G401.6 (cell line): ENCODE results near the gene AOAH.
"Not testable (repeated sequence)": the region's sequence is repeated elsewhere in the genome, so short reads cannot be mapped to it uniquely, and the experiment has no call there.

ENCODE experiments used
- FAIRE-seq: peaks from 2 replicates; lab custom pipeline; 2012; peaks lifted over from hg19 to GRCh38; lab: Jason Lieb, UNC

AOAH gene

GRCh38 chr7:36736899-36737211, 12.6 kb upstream of the AOAH start:
- FAIRE-seq, result no peak

DNA sequence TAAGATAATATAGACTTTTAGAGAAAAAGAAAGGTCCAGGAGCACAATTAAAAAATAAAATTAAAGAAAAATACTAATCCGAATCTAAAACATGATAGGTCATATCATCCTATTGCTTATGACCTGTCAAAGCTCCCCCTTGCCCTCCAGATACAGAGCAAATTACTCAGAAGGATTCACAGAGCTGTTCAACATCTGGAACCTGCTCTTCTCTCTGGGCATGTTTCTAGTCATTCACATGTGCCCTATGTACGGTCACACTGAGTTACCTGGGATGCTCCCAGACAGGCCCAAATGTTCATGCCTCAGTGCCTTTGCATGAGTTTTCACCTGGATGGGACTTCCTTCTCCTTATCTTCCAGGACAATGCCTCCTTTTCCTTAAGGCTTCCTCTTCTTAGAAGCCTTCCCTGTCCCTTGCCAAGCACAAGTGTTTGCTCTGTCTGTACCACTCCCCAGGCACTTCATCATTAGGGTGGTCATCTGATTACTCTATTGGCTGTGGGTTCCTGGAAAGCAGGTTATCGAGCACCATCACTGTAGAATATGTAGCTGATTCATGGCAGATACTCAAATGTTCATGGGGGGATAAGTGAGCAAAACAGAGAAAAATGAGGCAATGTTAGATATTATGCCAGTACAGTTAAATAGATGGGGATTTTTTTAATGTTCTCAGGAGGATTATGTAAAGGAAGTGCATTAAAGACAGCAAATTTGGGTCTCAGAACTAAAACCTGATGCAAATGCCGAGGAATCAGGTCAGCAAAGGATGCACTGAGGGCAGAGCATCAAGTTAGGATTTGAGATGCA, 12.0 kb upstream of the AOAH start:
- FAIRE-seq, result no peak

DNA sequence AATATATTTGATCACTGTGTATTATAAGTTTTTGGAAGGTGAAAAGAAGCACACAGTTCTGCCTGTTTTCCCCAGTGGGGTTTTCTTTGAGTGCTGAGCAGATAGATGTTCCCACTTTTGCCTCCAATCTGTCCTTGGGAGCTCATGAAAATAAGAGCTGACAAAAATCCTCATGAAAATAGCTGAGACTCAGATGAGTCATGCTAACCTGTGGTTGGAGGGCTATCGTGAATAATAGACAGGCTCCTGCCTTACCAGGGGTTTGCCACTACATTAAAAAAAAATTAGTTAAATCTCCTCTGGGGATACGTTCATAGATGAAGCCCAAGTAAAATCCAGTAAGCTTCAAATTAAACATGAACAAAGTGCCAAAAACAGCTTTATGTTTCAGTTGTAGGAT, 10.9 kb upstream of the AOAH start:
- FAIRE-seq, result no peak

- no peak for FAIRE-seq
Observed at GRCh38 chr7:36734731-36735130, 10.4 kb upstream of the AOAH start.

- FAIRE-seq, result no peak
Observed at GRCh38 chr7:36733411-36733810, 9.1 kb upstream of the AOAH start.

- no peak for FAIRE-seq
Observed at GRCh38 chr7:36732806-36733205, 8.5 kb upstream of the AOAH start.

DNA sequence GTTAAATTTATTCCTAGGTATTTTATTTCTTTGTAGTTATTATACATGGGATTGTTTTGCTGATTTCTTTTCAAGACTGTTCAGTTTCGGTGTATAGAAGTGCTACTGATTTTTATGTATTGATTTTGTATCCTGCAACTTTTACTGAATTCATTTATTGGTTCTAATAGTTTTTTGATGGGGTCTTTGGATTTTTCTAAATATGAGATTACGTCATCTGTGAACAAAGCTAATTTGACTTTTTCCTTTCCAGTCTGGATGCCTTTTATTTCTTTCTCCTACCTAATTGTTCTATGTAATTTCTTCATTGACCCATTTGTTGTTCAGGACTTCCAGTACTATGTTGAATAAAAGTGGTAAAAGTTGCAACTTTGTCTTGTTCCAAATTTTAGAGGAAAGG, 5.8 kb upstream of the AOAH start:
- no peak for FAIRE-seq

- no peak for FAIRE-seq
Observed at GRCh38 chr7:36728143-36728542, 3.8 kb upstream of the AOAH start.

- FAIRE-seq, result no peak
Observed at GRCh38 chr7:36726806-36727503, 2.7 kb upstream of the AOAH start.

- FAIRE-seq, result no peak
Observed at GRCh38 chr7:36726311-36726710, 2.0 kb upstream of the AOAH start.

GRCh38 chr7:36724996-36725395, 702 bp upstream of the AOAH start:
- no peak for FAIRE-seq

DNA sequence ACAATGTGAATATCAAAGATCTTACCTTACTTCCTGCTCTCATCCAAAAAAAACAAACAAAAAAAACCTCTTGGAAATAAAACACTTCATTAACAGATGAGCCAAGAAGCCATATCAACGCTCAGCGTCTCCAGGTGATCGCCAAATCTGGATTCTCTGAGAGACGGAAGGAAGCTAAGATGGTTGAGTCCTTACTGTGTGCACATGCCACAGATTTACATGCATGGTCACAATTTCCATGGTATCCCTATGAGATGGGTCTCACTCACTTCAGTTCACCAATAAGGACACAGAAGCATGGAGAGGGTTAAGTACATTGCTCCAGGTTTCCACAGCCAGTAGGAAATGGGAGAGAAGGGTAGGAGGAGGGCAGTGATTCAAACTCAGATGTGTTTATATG, 1.0 kb downstream of the AOAH start:
- no peak for FAIRE-seq

DNA sequence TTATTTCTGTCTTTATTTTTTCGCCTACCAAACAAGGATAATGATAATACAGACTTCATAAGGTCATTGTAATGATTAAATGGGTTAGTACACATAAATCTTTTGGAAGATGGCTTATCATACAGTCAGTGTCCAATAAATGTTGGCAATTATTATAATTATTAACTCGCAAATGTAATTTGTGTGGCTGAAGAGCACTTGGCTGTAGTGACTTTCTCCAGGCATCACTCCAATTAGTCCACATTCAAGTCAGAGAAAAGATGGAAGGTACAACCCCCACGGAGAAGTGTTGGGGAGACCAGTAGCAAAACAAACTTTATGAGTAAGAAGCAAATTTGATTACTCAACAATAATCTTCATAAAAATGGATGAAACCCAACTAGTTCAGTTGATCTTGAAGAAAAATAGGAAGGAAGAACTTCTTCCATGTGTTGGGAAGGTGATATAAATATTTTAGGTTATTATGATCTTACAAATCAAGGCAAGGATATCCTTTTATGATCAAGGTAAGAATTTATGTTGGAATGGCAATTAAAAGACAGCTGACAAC, 5.1 kb downstream of the AOAH start:
- no peak for FAIRE-seq

DNA sequence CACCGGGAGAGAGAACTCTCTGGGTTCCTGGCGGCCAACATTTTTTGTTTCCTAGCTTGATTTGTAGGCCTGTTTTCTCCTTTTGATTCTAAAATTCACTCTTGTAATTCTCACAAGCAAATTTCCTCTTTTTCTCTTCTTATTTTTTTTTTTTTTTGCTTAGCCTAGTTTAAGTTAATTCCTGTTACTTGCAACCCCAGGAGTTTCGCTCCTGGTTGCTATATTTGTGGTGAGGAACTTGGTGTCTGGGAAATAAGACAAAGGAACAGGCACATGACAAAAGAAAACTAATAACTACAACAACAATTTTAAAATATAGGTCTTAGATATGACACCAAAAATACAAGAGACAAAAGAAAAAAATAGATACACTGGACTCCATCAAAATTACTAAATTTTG, 6.7 kb downstream of the AOAH start:
- no peak for FAIRE-seq

DNA sequence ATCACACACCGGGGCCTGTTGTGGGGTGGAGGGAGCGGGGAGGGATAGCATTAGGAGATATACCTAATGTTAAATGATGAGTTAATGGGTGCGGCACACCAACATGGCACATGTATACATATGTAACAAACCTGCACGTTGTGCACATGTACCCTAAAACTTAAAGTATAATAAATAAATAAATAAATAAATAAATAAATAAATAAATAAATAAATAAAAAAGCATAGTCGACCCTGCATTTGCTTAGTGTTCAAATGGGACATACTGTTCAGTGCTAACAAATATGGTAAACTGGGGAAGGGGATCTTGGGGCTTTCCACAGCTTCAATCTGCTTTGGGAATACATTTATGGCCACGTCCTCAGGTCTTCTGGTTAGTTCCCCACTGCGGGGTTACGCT, 7.5 kb downstream of the AOAH start:
- FAIRE-seq, result not testable (repeated sequence)

- no peak for FAIRE-seq
Observed at GRCh38 chr7:36712015-36712414, 12.3 kb downstream of the AOAH start.

GRCh38 chr7:36711256-36711655, 13.0 kb downstream of the AOAH start:
- no peak for FAIRE-seq

DNA sequence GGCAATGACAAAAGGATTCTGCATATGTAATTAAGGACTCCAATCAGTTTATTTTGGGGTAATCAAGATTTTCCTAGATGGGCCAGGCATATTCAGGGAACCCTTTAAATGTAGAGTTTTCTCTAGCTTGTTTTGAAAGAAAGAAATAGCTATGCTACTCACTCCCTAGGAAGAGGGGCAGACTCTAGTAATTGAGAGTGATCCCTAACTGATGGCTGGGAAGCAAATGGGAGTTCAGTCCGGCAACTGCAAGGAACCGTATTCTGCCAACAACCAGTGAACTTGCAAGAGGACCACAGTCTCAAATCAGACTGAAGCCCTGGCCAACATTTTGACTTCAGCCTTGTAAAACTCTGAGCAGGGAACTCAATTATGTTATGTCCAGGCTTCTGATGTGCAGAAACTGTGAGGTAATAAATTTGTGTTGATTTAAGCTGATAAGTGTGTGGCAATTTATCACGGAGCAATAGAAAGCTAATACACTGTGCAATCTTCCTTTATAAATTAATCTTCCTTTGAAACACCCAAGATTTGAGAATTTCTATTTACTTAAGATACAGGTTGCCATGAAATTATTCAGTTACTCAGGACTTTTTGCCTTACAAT, 14.0 kb downstream of the AOAH start:
- FAIRE-seq, result no peak

GRCh38 chr7:36708767-36709166, 15.5 kb downstream of the AOAH start:
- no peak for FAIRE-seq

DNA sequence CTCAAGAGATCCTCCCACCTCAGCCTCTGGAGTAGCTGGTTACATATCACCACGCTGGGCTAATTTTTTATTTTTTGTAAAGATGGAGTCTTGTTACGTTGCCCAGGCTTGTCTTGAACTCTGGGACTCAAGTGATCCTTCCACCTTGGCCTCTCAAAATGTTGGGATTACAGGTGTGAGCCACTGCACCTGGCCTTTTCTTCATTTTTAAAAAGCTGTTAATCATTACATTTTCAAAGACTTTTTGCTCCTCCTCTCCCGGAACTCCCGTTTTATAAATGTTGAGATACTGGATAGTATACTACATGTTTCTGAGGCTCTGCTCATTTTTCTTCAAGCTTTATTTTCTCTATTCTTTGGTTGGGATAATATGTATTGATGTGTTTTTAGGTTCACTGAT, 16.4 kb downstream of the AOAH start:
- FAIRE-seq, result no peak

GRCh38 chr7:36707465-36707864, 16.8 kb downstream of the AOAH start:
- no peak for FAIRE-seq

GRCh38 chr7:36703860-36704259, 20.4 kb downstream of the AOAH start:
- not testable (repeated sequence) for FAIRE-seq

GRCh38 chr7:36692456-36692855, 31.8 kb downstream of the AOAH start:
- no peak for FAIRE-seq
